ENCODE results near the gene CHRNA7. TPM values are rescaled to one million over a fixed set of nuclear protein-coding genes. Genes with fewer than 3 reads are reported as not detected.

The CHRNA7 gene
- total RNA-seq, 6 experiments from 2014 or later, result not detected

GRCh38 chr15:32121384-32121695 is 91.0 kb downstream of the CHRNA7 start:
- H3K9me3 Mint-ChIP-seq, result peaks cover 60% of the 10 kb centered on the region
- peaks cover 13% of the 10 kb centered on the region; the same call in 1 of the 2 replicates for H3K36me3 Mint-ChIP-seq (ENCODE audit: low read depth)
- H3K27ac Mint-ChIP-seq, result no peak overlapping the region
- H3K4me1 Mint-ChIP-seq (ENCODE audit: low read depth), result no peaks in the 10 kb centered on the region
- H3K27me3 Mint-ChIP-seq (ENCODE audit: insufficient read depth), result peaks cover 3% of the 10 kb centered on the region
- no peak overlapping the region for H3K4me3 Mint-ChIP-seq
- no peak for TF ChIP-seq CTCF (IDR thresholded peaks at IDR 0.05)
- DNase-seq, result no peak

- no peak for DNase-seq
- TF ChIP-seq CTCF (IDR thresholded peaks at IDR 0.05), result no peak
- Mint-ChIP-seq H3K27me3 (ENCODE audit: insufficient read depth) (peaks cover 3% of the 10 kb centered on the region), H3K4me3 (no peak overlapping the region), H3K4me1 (ENCODE audit: low read depth) (no peaks in the 10 kb centered on the region), H3K27ac (no peak overlapping the region), H3K9me3 (peaks cover 55% of the 10 kb centered on the region), H3K36me3 (ENCODE audit: low read depth) (peaks cover 13% of the 10 kb centered on the region; the same call in 1 of the 2 replicates)
These were observed 91.7 kb downstream of the CHRNA7 start for GRCh38 chr15:32122013-32122412.

- H3K36me3 Mint-ChIP-seq (ENCODE audit: low read depth), result peaks cover 13% of the 10 kb centered on the region; the same call in 1 of the 2 replicates
- no peak overlapping the region for H3K27ac Mint-ChIP-seq
- H3K4me1 Mint-ChIP-seq (ENCODE audit: low read depth), result no peaks in the 10 kb centered on the region
- no peak overlapping the region for H3K4me3 Mint-ChIP-seq
- H3K9me3 Mint-ChIP-seq, result peaks cover 45% of the 10 kb centered on the region
- peaks cover 2% of the 10 kb centered on the region for H3K27me3 Mint-ChIP-seq (ENCODE audit: insufficient read depth)
- no peak for TF ChIP-seq CTCF (IDR thresholded peaks at IDR 0.05)
- DNase-seq, result no peak
These were observed 93.2 kb downstream of the CHRNA7 start for GRCh38 chr15:32123473-32123872.

- H3K27me3 Mint-ChIP-seq (ENCODE audit: insufficient read depth), result no peaks in the 10 kb centered on the region
These were observed 94.4 kb downstream of the CHRNA7 start for GRCh38 chr15:32124726-32125125.

GRCh38 chr15:32125595-32125994 is 95.3 kb downstream of the CHRNA7 start:
- TF ChIP-seq CTCF (IDR thresholded peaks at IDR 0.05), result no peak
- DNase-seq, result no peak
- Mint-ChIP-seq H3K4me3 (no peak overlapping the region), H3K27ac (no peak overlapping the region), H3K27me3 (ENCODE audit: insufficient read depth) (no peaks in the 10 kb centered on the region), H3K36me3 (ENCODE audit: low read depth) (peaks cover 8% of the 10 kb centered on the region; the same call in 1 of the 2 replicates), H3K4me1 (ENCODE audit: low read depth) (no peaks in the 10 kb centered on the region), H3K9me3 (peaks cover 38% of the 10 kb centered on the region)

More at GRCh38 chr15:32124726-32125125, 94.4 kb downstream of the CHRNA7 start:
- no peak for TF ChIP-seq CTCF (IDR thresholded peaks at IDR 0.05)
- H3K27ac Mint-ChIP-seq, result no peak overlapping the region
- peaks cover 37% of the 10 kb centered on the region for H3K9me3 Mint-ChIP-seq
- no peak for DNase-seq
- peaks cover 8% of the 10 kb centered on the region; the same call in 1 of the 2 replicates for H3K36me3 Mint-ChIP-seq (ENCODE audit: low read depth)
- no peak overlapping the region for H3K4me3 Mint-ChIP-seq
- no peaks in the 10 kb centered on the region for H3K4me1 Mint-ChIP-seq (ENCODE audit: low read depth)

- H3K4me3 Mint-ChIP-seq, result no peak overlapping the region
- H3K27me3 Mint-ChIP-seq (ENCODE audit: insufficient read depth), result peaks cover 2% of the 10 kb centered on the region; the same call in 1 of the 2 replicates
- no peak for TF ChIP-seq CTCF (IDR thresholded peaks at IDR 0.05)
These were observed 99.5 kb downstream of the CHRNA7 start for GRCh38 chr15:32129815-32130214.

More at GRCh38 chr15:32129815-32130214, 99.5 kb downstream of the CHRNA7 start:
- Mint-ChIP-seq H3K9me3 (peaks cover 53% of the 10 kb centered on the region), H3K4me1 (ENCODE audit: low read depth) (no peaks in the 10 kb centered on the region), H3K27ac (no peak overlapping the region), H3K36me3 (ENCODE audit: low read depth) (no peaks in the 10 kb centered on the region)
- no peak for DNase-seq
